ENCODE measurements around the gene L3MBTL2.

The L3MBTL2 gene

DNA sequence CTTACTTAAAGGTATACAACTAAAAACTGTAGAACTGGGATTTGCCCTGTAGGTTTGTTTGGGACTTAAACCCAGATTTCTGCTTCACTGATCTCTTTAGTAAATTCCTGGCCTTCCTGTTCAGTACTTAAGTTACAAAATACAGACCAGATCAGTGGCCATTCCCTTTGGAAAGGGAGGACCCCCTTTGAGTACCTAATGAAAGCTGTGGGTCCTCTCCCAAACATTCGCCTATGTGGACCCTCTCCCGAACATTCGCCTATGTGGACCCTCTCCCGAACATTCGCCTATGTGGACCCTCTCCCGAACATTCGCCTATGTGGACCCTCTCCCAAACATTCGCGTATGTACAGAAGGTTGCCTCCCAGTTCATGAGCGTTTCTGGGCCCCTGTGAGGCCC lies 10.3 kb downstream of the L3MBTL2 start:
- DNase-seq (ENCODE audit: low spot score) = no peak

DNA sequence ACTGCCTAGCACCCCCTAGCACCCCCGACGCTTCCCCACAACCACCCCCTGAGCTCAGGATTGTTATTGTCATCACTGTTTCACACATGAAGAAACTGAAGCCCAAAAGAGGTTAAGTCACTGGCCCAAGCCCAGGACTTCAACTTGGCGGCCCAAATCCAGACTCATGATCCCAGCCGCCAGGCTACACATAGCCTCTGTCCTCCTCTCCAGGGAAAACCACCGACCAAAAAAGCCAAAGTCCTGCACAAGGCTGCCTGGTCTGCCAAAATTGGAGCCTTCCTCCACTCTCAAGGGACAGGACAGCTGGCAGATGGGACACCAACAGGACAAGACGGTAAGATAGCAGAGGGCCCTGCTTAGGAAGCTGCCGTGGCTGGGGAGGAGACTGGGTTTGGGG lies 10.8 kb downstream of the L3MBTL2 start:
- no peak for DNase-seq (ENCODE audit: low spot score)

DNA sequence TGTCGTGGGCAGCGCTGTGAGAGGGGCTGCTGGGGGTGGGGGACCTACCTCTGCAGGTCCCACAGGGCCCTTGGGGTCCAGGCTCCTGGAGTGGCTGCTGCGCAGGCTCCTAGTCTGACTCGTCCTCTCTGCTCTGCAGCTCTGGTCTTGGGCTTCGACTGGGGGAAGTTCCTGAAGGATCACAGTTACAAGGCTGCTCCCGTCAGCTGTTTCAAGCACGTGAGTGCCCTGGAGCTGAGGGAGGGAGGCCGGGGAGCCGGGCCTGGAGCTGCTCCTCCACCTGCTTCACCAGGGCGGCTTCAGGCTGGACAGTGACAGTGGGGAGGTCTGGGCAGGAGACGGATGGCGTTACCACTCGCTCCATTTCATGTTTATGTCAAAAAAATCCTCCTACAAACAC lies 11.9 kb downstream of the L3MBTL2 start:
- no peak for DNase-seq (ENCODE audit: low spot score)

DNA sequence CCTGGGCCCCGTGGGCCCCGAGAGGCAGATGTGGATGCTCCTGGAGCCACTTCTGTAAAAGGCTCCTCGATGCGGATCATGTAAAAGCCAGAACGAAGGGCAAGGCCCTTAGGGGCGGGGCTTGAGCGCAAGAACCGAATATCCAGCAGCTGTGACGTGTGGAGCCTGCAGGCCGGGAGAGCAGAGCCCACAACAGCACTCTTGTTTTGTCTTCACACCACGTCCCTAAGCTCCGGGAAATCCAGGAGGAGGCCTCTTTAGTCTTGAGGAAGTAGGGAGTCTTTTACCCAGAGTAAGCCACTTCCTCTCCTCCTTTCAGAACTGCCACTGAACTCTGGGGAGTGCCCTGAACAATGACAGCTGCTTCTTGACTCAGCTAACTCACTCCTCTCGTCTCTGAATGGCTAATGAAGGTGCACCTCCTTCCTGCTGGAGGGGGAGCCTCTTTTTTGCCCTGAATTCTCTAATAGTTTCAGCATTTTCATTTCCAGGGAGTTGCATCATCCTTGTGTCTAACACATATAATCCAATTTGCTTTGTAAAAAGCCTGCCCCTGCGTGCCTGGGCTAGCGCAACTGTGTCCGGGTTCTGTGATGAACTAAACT lies 12.5 kb downstream of the L3MBTL2 start:
- peak; percentile 85 for DNase-seq (ENCODE audit: low spot score)

DNA sequence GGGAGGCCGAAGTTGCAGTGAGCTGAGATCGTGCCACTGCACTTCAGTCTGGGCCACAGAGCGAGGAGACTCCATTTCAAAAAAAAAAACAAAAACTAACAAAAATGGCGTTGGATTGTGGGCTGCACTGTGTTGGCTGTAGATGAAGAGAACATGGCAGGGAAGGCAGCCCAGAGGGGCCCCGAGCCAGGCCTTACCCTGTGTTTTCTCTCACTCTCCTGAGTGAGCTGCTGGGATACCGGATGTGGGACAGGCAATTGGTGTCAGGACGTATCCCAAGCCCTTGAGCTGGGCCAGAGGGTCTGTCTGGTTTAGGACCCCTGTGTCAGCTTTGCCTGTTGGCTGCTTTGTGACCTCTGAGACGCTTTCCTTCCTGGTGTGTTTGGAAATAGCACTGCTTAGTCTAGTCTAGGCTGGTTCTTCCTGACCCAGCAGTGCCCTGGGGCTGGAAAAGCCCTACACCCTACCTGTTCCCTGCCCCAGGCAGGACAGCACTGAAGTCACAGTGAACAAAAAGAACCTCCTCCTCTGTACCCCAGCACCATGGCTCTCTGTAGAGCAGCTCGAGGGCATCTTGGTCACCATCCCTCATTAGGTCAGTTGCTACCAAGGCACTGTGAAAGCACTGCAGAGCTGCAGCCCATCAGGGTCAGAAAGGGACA lies 17.9 kb downstream of the L3MBTL2 start:
- DNase-seq (ENCODE audit: low spot score) = no peak

DNA sequence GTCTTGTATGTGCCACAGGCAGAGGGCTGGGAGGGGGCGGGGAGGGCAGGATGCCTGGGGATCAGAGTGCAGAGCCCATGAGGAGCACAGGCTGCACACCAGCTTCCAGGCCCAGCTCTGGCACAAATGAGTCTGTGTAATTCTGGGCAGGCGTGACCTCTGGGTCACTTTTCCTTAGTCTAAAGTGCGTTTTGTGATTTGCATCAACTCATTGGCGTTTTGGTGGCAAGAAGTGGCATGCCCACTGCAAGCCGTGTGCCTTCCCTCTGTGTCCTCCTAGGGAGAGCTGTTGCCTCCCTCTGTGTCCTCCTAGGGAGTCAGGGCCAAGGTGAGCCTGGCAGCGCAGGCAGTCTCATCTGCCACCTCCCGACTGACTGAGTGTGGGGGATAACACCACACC lies 18.4 kb downstream of the L3MBTL2 start:
- no peak for DNase-seq (ENCODE audit: low spot score)

DNA sequence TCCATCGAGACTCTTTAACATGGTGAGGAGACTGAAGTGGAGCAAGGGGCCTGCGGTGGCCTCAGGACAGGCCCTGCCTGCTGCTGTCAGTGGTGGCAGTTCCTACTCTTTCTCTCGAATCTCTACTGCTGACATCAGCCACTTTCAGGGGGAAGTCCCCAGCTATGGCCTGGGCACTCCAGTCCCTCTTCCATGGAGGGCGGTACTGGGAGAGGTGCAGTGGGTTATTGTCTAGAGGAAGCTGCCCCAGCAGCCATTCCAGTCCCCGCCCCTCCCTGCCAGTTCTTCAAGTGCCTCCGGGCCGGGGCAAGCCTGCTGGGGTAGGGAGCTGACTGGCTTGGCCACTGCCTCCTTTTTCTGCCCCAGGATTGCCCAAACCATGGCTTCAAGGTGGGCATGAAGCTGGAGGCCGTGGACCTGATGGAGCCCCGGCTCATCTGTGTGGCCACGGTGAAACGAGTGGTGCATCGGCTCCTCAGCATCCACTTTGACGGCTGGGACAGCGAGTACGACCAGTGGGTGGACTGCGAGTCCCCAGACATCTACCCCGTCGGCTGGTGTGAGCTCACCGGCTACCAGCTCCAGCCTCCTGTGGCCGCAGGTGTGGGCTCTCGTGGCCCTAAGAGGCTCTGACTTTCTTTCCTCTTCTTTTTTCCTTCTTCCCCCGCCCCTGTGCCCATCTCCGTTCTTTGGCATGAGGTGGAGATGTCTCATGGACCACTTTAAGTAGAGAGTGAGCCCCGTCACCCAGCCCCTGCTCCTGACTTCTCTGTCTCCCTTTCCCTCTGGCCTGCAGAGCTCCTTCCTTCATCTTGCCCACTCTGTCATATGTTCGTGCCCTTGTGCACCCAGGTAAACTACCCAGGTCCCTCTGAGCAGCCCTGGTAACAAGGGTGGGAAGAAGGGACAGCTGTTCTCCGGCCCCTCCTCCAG lies 21.9 kb downstream of the L3MBTL2 start:
- no peak for DNase-seq (ENCODE audit: low spot score)

DNA sequence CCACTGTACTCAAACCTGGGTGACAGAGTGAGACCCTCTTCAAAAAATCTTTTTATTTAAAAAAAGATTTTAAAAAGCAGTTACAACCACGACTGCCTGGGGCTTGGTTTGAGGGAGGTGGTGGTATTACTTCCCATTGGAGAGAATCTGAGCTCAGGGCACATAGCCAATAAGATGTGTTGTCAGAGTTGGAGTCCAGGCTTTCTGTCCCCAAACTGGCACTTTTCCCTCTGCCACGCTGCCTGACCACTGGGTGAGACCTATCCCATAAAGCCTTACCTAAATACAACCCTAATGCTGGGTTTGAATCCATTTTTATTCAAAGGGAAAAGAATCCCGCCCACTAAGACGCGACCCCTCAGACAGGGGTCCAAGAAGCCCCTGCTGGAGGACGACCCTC lies 24.1 kb downstream of the L3MBTL2 start:
- no peak for DNase-seq (ENCODE audit: low spot score)

DNA sequence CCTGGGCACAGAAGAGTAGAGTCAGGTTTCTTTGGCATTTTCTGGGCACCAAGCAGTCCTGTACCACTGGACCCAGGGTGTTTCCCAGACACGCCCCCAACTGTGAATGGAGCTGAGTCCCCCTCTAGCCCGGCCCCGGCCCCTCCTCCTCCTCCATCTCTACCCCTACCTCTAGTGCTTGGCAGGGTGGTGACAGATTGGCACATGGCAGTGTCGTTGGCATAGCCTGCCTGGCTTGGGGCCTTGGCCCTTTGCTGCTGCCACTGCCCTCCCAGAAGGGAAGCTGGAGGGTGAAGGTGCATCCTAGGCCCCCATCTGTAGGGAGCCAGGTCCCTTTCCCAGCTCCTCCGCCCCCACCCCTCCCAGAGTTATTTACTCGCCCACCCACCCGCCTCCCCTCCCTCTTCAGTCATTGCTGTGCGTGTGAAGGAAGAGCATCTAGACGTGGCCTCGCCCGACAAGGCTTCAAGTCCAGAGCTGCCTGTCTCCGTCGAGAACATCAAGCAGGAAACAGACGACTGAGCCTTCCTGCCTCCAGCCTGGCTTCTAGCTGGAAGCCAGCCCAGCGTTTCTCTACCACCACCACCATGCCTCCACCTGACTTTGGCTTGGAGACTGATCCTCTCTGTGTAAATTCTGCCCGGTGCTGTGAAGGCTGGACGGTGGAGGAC lies 24.8 kb downstream of the L3MBTL2 start:
- DNase-seq (ENCODE audit: low spot score) = no peak

DNA sequence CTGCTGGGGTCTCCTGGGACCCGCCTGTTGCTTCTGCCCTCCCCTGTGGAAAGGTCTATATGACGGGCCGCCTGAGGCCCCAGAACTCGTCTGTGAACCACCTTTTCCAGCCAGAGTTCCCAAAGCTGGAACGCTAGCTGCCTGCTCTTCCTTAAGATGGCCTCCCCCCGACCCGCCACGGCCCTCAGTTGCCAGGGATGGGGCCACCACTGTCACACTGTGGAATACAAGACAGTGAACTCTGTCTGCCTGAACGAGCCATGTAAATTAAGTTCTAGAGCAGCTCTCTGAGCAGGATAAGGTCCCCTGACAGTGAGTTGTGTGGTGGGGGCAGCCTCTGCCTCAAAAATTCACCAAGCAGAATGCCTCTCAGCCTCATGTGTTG lies 25.3 kb downstream of the L3MBTL2 start:
- no peak for DNase-seq (ENCODE audit: low spot score)

DNA sequence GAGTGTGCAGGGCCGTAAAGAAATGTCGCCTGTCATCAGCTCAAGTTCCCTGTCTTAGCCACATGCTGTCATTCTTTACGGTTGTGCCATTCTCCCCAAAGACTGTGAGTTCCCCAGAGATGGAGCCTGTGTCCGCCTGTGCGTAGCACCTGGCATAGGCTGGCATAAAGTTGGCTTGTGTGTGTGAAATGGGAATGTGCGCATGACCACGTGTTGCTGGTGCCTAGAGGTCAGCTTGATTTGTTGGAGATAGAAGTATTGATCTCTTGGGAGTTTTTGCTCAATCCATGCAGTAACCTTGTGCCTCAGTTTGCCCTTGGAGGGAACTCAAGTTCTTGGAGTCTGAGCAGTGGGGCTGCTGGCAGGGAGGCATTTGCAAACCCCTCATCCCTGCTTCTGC lies 26.3 kb downstream of the L3MBTL2 start:
- DNase-seq (ENCODE audit: low spot score) = no peak

DNA sequence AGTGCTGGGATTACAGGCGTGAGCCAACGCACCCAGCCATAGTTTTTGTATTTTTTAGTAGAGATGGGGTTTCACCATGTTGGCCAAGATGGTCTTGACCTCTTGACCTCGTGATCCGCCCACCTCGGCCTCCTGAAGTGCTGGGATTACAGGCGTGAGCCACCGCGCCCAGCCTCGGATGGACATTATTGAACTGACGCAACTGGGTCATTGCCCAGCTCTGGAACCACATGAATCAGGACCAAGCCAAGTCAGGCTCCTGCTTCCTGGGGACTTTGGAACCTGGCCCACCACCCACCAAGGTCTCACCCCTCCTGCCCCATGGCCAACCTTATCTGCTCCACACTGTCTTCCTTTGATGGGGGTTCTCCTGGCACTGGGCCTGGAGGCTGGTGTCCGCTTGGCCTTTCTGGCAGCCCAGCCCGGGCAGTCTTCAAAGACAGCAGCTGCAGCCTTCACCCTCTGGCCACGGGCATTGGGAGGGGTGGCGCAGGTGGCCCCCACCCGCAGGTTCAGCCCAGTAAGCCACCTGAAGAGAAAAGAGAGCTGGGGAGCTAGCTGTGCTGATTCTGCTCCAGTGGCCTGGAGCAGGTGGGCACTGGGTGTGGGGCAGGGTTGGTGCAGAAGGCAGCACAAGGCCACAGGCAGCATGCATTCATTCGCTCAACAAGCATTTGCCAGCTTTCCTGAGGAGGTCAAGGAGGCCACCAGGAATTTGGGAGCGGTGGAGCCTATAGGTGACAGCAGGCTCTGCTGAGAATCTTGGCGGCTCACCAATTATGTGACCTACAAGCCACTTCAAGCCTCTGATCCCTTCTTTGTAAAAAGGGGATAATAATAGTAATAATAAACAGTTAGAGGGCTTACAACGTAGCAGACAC lies 29.9 kb downstream of the L3MBTL2 start:
- no peak for DNase-seq (ENCODE audit: low spot score)

DNA sequence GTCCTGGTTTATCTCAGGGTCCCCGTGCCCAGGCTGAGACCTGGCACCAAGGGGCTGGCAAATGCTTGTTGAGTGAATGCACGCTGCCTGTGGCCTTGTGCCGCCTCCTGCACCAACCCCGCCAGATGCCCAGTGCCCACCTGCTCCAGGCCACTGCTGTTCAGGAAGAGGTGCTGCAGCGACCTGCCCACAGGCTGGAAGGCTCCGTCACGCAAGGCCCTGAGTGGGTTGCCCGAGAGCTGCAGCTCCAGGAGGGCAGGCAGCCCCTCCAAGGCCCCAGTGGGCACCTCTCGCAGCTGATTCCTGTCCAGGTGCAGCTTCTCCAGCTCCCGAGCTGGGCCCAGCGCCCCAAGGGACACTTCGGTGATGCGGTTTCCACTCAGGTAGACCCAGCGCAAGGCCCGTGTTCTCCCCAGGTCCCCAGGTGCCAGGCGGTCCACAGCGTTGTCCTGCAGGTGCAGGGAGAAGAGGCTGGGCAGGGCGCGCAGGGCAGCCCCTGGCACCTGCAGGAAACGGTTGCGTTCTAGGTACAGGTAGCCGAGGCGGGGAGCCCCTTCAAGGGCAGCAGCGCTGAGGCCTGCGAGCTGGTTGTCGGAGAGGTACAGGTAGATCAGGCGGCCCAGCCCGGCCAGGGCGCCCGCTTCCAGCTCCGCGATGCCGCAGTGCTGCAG lies 32.1 kb downstream of the L3MBTL2 start:
- no peak for DNase-seq (ENCODE audit: low spot score)

DNA sequence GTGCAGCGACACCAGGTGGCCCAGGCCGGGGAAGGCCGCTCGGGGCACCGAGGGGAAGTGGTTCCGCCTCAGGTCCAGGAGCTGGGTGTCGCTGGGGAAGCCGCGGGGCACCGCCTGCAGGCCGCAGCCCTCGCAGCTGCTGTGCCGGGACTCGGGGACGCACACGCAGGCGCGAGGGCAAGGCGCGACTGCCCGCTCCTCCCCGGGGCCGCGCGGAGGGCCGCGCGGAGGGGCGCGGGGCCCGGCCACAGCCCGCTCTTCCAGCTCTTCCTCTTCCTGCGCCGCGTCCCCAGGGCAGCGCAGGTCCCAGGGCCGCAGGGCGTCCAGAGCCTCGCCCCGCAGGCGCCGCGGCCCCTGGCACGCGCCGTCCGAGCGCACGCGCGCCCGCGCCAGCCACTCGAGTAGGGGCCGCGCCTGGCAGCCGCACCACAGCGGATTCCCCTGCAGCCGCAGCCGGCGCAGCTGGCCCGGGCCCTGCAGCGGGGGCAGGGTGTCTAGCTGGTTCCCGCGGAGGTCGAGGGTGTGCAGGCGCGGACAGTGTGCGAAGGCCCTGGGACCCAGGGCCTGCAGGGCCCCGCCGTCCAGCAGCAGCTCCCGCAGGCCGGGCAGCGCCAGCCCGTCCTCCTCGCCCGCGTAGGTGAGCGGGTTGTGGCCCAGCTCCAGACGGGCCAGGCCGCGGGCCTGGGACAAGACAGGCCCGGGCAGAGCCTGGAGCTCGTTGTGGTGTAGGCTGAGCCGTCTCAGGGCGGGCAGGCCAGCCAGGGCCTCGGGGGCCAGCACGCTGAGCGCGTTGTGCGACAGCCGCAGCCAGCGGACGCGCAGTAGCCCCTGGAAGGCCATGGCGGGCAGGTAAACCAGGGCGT lies 32.8 kb downstream of the L3MBTL2 start:
- DNase-seq (ENCODE audit: low spot score) = no peak

DNA sequence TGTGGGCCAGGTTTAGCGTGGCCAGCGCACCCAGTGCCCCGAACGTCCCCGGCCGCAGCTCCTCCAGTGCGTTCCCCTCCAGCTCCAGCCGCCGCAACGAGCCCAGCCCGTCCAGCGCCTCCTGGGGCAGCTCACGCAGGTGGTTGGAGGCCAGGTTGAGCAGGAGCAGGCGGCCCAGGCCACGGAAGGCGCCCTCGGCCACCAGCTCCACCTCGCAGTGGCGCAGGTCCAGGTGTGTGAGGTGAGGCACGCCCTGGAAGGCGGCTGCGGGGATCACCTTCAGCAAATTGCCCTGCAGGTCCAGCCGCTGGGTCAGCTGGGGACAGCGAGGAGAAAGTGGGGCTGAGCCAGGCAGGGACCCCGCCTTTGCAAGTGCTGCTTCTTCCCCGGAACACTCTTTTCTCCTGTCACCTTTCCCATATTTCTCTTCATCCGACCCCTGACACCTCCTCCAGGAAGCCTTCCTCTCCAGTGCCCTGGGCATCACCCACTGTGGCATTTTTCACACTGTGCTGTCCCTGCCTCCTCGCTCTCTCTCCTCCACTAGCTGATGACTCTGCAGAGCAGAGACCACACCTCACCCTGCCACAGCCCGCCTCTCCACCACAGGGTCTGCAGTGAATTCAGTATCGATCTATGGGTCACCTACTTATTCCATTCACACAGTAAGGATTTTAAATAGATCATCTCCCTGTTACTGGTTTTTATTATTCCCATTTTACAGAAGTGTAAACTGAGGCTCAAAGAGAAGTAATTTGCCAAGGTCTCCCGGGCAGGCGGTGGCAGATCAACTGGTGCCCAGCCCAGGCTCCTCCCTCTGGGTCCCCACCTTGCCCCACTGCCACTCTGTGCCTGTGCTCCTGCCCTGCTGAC lies 33.7 kb downstream of the L3MBTL2 start:
- DNase-seq (ENCODE audit: low spot score) = no peak

DNA sequence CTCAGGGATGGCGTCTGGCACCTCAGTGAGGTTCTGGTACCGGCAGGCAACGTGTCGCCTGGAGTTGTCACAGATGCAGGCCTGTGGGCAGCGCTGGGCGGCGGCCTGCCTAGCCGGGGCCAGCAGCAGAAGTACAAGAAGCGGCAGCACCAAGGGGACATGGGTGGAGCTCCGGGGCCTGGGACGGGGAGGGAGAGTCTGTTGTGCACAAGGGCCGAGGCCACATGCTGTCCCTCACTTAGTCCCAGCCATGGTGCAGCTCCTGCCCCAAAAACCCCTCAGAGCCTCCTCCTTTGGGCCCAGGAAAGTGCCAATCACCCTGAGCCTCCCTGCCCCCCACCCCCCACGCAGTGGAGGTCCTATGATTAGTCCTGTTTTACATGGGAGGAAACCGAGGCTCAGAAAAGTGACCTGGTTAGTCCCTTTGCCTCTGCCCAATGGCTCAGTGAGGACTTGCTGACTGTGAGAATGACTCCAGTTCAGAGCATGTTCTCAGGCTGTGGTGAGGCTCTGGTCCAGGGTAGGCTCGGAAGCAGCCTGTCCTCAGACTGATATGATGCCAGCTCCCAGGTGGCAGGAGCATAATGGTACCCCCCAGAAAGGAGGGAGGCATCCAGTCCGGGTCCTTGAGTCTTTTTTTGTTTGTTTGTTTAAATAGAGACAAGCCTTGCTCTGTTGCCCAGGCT lies 34.5 kb downstream of the L3MBTL2 start:
- DNase-seq (ENCODE audit: low spot score) = no peak

DNA sequence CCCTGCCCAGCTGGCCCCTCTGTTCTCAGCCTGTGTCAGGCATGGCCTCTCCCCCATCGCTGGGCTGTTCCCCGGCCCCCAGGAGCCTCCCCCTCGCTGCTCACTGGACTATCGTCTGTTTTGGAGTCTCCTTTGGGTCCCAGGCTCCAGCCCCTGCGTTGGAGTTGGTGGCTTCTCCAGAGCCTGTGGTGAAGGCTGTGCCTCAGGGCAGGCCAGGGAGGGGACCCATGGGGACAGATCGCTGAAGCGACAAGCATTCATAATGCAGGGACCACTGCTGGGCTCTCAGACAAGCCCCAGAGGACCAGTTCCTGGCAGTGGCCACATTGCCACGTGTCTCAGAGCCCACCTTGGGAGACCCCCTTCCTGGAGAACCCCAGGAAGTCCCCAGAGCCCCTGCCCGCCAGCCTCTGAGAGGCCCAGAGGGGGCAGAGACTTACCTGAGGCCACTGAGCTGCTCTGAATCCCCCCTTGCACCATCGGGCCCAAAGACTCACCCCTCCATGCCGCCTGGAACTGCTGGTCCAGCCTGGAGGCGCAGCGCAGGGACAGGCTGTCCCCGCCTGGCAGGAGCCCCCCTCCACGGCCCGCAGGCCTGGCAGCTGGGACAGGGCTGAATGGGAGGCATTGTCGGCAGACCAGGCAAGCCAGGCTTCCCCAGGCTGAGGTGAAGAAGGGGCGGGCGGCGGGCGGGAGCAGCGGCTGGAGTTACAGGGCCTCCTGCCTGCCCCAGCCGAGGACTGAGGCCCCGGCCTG lies 35.4 kb downstream of the L3MBTL2 start, which contains the start of gene CHADL:
Gene CHADL (minus strand): TSS at position 555 of the 756 bp plus-strand sequence. CDS start 50 bp downstream, at position 505.
- DNase-seq (ENCODE audit: low spot score) = peak; percentile 84

All from COLO829 (cell line).